NB4 (cell line): ENCODE measurements around the gene ATXN7L3.

Source experiments
- DNase-seq: peaks from one replicate; pipeline ENCODE4 v3.0.0; 2010; ENCODE audit warnings: low read depth
- H3K4me3 ChIP-seq: one replicate; pipeline ENCODE4 v1.5.1; 2011; ENCODE audit warnings: mild to moderate bottlenecking, low read depth, low read length, moderate library complexity
- MYC ChIP-seq: IDR thresholded peaks from 2 replicates; pipeline ENCODE4 v1.6.1; 2011; ENCODE audit warnings: low read depth, low read length
- POLR2A ChIP-seq: IDR thresholded peaks from 2 replicates; pipeline ENCODE4 v1.6.1; 2011; ENCODE audit warnings: mild to moderate bottlenecking; ENCODE audit not compliant: insufficient read length; ENCODE audit errors: extremely low read depth
- TF ChIP-seq, protein P1 (sequence below): IDR thresholded peaks from 2 replicates; pipeline ENCODE4 v1.6.1; 2011; ENCODE audit warnings: low read depth, low read length
- TF ChIP-seq, protein P2 (sequence below): IDR thresholded peaks from one replicate; pipeline ENCODE4 v1.5.1; 2012; ENCODE audit warnings: low read depth, low read length

ATXN7L3 gene

DNA sequence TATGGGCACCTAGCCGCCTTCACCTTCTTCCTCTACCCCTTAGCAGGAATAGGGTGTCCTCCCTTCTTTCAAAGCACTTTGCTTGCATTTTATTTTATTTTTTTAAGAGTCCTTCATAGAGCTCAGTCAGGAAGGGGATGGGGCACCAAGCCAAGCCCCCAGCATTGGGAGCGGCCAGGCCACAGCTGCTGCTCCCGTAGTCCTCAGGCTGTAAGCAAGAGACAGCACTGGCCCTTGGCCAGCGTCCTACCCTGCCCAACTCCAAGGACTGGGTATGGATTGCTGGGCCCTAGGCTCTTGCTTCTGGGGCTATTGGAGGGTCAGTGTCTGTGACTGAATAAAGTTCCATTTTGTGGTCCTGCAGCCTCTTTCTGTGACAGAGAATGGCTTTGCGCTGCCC is 8.3 kb downstream of the ATXN7L3 start:
- no peak overlapping the region for H3K4me3 ChIP-seq
- no peak for DNase-seq
- TF ChIP-seq, protein P1, sequence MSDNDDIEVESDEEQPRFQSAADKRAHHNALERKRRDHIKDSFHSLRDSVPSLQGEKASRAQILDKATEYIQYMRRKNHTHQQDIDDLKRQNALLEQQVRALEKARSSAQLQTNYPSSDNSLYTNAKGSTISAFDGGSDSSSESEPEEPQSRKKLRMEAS = no peak
- TF ChIP-seq MYC (no peak), POLR2A (no peak)
- TF ChIP-seq, protein P2, sequence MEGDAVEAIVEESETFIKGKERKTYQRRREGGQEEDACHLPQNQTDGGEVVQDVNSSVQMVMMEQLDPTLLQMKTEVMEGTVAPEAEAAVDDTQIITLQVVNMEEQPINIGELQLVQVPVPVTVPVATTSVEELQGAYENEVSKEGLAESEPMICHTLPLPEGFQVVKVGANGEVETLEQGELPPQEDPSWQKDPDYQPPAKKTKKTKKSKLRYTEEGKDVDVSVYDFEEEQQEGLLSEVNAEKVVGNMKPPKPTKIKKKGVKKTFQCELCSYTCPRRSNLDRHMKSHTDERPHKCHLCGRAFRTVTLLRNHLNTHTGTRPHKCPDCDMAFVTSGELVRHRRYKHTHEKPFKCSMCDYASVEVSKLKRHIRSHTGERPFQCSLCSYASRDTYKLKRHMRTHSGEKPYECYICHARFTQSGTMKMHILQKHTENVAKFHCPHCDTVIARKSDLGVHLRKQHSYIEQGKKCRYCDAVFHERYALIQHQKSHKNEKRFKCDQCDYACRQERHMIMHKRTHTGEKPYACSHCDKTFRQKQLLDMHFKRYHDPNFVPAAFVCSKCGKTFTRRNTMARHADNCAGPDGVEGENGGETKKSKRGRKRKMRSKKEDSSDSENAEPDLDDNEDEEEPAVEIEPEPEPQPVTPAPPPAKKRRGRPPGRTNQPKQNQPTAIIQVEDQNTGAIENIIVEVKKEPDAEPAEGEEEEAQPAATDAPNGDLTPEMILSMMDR = no peak

DNA sequence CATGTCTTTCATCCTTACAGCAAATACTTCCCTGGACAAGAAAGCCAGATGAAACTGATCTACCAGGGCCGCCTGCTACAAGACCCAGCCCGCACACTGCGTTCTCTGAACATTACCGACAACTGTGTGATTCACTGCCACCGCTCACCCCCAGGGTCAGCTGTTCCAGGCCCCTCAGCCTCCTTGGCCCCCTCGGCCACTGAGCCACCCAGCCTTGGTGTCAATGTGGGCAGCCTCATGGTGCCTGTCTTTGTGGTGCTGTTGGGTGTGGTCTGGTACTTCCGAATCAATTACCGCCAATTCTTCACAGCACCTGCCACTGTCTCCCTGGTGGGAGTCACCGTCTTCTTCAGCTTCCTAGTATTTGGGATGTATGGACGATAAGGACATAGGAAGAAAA is 9.2 kb downstream of the ATXN7L3 start:
- H3K4me3 ChIP-seq = no peak overlapping the region
- TF ChIP-seq MYC (no peak), POLR2A (no peak)
- TF ChIP-seq, protein P2 = no peak
- TF ChIP-seq, protein P1 = no peak
- DNase-seq = no peak

DNA sequence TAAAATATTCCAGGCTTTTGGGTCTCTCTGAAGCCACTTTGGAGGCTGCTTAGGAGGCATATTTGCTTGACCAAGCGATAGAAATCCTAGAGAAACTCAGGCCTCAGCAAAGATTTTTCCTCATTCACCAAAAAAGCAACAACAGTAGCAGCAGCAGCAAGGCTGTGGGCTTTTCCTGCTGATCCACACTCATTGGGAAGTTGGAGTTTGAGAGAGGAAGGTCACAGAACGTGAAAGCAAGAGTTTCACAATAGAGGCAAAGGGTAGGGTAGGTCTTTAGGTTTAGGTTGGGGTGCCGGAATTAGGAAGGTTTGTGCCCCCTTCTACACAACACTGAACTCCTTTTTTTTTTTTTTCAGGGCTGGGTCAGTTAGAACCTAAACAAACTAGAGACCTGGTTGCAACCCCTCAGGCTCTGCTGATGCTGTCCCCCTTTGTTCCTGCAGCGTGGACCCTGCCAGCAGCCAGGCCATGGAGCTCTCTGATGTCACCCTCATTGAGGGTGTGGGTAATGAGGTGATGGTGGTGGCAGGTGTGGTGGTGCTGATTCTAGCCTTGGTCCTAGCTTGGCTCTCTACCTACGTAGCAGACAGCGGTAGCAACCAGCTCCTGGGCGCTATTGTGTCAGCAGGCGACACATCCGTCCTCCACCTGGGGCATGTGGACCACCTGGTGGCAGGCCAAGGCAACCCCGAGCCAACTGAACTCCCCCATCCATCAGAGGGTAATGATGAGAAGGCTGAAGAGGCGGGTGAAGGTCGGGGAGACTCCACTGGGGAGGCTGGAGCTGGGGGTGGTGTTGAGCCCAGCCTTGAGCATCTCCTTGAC is 10.9 kb downstream of the ATXN7L3 start:
- TF ChIP-seq, protein P1 = no peak
- TF ChIP-seq POLR2A (no peak), MYC (no peak)
- TF ChIP-seq, protein P2 = no peak
- DNase-seq = no peak
- H3K4me3 ChIP-seq = no peak overlapping the region

DNA sequence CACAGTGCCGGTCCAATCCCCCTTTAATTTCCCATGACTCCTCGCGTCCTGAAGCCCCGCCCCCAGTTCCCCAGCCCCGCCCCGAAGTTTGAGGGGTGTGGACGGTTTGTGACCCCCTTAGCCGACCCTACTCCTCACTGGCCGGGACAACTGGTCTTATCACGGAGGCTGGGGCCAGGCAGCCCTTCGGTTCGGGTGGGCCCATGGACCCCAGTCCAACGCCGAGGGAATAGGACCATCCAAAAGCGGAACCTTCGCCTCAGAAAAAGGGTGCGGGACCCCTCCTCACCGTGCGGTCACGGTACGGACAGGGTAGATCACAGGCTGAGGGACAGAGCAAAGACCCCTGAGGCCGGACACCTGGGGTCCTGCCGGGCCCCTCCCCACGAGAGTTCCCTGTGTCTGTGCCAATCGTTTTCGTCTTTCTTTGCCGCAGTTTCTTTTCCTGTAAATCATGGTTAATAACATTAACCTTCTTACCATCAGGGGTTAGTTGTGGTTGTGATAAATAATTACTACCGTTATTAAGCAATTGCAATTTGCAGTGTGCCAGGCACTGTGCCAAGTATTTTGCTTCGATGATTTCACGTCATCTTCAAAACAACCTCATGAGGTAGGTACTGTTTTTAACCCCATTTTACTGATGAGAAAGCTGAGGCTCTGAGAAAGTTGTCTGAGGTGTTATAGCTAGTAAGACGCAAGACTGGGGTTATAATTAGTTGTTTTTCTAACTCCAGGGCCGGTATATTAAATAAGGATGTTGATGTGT is 12.4 kb downstream of the ATXN7L3 start:
- TF ChIP-seq, protein P2 = no peak
- no peak for TF ChIP-seq POLR2A
- TF ChIP-seq, protein P1 = no peak
- TF ChIP-seq MYC = no peak
- no peak for DNase-seq
- peak overlapping the region; percentile 93 for H3K4me3 ChIP-seq

DNA sequence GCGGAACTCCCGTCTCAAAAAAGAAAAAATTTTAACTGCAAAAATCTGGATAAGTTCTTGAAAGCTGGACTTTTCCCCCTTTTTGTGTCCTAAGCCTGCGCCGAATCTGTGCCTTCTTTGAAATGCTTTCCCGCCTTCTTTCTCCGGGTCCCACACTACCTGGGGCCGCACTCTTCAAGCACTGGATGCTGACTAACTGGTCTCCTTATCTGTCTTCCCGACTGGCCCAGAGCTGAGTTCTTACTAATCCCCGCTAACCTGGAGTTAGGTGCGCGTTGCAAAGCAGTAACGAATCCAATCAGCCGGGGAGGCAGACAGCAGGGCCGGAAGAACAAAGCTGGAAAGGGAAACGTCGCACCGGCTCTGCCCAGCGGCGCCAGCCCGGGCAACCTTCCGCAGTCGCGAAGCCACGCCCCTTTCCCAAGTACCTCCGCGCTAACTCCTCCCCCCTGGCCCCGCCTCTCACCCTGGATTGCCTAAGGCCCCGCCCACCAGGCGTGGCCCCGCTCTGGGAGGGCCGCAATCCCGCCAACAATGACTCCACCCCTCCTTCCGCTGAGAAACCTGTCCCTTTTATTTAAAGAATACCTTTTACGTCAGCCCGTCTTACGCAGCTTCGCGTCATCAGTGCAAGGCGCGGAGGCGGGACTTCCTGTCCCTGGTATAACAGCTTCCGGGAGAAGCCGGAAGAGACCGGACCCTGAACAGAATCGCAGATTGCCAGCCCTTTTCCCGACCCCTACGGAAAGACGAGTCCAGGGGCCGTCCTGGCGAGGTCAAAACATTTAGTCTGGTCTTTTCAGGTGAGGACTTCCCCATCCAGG is 13.2 kb downstream of the ATXN7L3 start, which contains the start of gene TMUB2:
Gene TMUB2, plus strand, starts transcription at position 666 of the 824 bp plus-strand sequence. CDS start 737 bp downstream, outside the sequence.
- DNase-seq = peak; percentile 98
- H3K4me3 ChIP-seq = peak within 1 kb of the TSS; percentile 97
- TF ChIP-seq MYC (peak; percentile 62; the same call in 1 of the 2 replicates), POLR2A (peak; percentile 92)
- TF ChIP-seq, protein P2 = no peak
- TF ChIP-seq, protein P1 = peak; percentile 62
